H1 (cell line): ENCODE measurements around the gene MCC. TPM values are rescaled to one million over a fixed set of nuclear protein-coding genes. Genes with fewer than 3 reads are reported as not detected.

Experiments
- CTCF ChIA-PET: fragments of 300-600 bp; sonication (Branson Sonifier 250); formaldehyde crosslinking; loops from one replicate; lab custom pipeline; 2021; ENCODE audit not compliant: partially characterized antibody; lab: Charles Lee
- POLR2A ChIA-PET: fragments of 300-600 bp; sonication (Branson Sonifier 250); formaldehyde crosslinking; loops from one replicate; lab custom pipeline; 2021; ENCODE audit warnings: inconsistent platforms; ENCODE audit not compliant: partially characterized antibody; lab: Charles Lee
- DNase-seq, 2 experiments: peaks; one replicate each; pipeline versions ENCODE4 v3.0.0 to v3.0.0-alpha.2; 2010 to 2022; ENCODE audit warnings: low spot score in 2 of 2, low read depth in 1 of 2, mixed read lengths in 1 of 2
- FAIRE-seq: peaks from 2 replicates; lab custom pipeline; 2011; peaks lifted over from hg19 to GRCh38; lab: Jason Lieb, UNC
- H2AFZ ChIP-seq: 2 replicates; pipeline ENCODE4 v1.8.1; 2012; ENCODE audit warnings: low read length, inconsistent platforms
- H2AK5ac ChIP-seq: 2 replicates; pipeline ENCODE4 v1.6.1; 2013; ENCODE audit warnings: low read depth, low read length
- H2BK120ac ChIP-seq: replicated peaks from 2 replicates; pipeline ENCODE3; 2013; ENCODE audit warnings: low read depth, low read length, inconsistent platforms
- H2BK12ac ChIP-seq: 2 replicates; pipeline ENCODE4 v1.6.1; 2013; ENCODE audit warnings: low read depth, low read length
- H2BK15ac ChIP-seq: 2 replicates; pipeline ENCODE4 v1.6.1; 2013; ENCODE audit warnings: low read length
- H2BK20ac ChIP-seq: 2 replicates; pipeline ENCODE4 v1.6.1; 2013; ENCODE audit warnings: low read length
- H2BK5ac ChIP-seq: 2 replicates; pipeline ENCODE4 v1.6.1; 2013; ENCODE audit warnings: low read depth, low read length
- H3K14ac ChIP-seq: 2 replicates; pipeline ENCODE4 v1.6.1; 2013; ENCODE audit warnings: inconsistent platforms; ENCODE audit not compliant: insufficient read length
- H3K18ac ChIP-seq: 2 replicates; pipeline ENCODE4 v1.6.1; 2013; ENCODE audit warnings: low read length; ENCODE audit errors: extremely low read depth
- H3K23ac ChIP-seq: 2 replicates; pipeline ENCODE4 v1.6.1; 2013; ENCODE audit warnings: inconsistent platforms; ENCODE audit not compliant: insufficient read length
- H3K23me2 ChIP-seq: 2 replicates; pipeline ENCODE4 v1.6.1; 2013; ENCODE audit warnings: low read depth, low read length
- H3K27ac ChIP-seq: 2 replicates; pipeline ENCODE4 v1.6.1; 2011; ENCODE audit warnings: low read depth, low read length, inconsistent platforms
- H3K27me3 ChIP-seq, 4 experiments: replicated peaks in 1 of 4; 1 replicate in 1 of 4; 2 replicates in 3 of 4; pipeline versions ENCODE4 v1.6.1 to v1.8.1; 2011 to 2013; ENCODE audit warnings: low read length in 3 of 4, mild to moderate bottlenecking in 3 of 4, inconsistent platforms in 2 of 4, mixed read lengths in 2 of 4, moderate library complexity in 1 of 4; ENCODE audit not compliant: control insufficient read depth in 3 of 4, insufficient read depth in 3 of 4; ENCODE audit errors: extremely low read depth in 1 of 4
- H3K36me3 ChIP-seq, 4 experiments: 2 replicates each; pipeline versions ENCODE4 v1.6.1 to v1.8.1; 2011 to 2013; ENCODE audit warnings: mild to moderate bottlenecking in 4 of 4, low read length in 3 of 4, moderate library complexity in 2 of 4, control low read depth in 1 of 4, inconsistent platforms in 1 of 4; ENCODE audit not compliant: insufficient read depth in 4 of 4, control insufficient read depth in 2 of 4
- H3K4ac ChIP-seq: replicated peaks from 2 replicates; pipeline ENCODE3; 2013; ENCODE audit warnings: low read length, low read depth, mixed read lengths, inconsistent platforms; ENCODE audit not compliant: insufficient read length
- H3K4me1 ChIP-seq, 4 experiments: replicated peaks in 1 of 4; 1 replicate in 1 of 4; 2 replicates in 3 of 4; pipeline versions ENCODE4 v1.6.1 to v1.8.1; 2011 to 2013; ENCODE audit warnings: low read length in 3 of 4, inconsistent platforms in 2 of 4, mixed read lengths in 1 of 4; ENCODE audit not compliant: insufficient read depth in 4 of 4, control insufficient read depth in 3 of 4
- H3K4me2 ChIP-seq, 2 experiments: 2 replicates each; pipeline versions ENCODE4 v1.6.1 to v1.8.1; 2011 to 2013; ENCODE audit warnings: low read depth in 2 of 2, low read length in 2 of 2, control low read depth in 1 of 2, inconsistent platforms in 1 of 2, mild to moderate bottlenecking in 1 of 2; ENCODE audit not compliant: insufficient read depth in 1 of 2
- H3K4me3 ChIP-seq, 4 experiments: fragments of 200-600, 300-600 bp in 1 of 4; sonication (generic), shearing (Covaris generic), sonication (Bioruptor Twin) in 1 of 4; 2 replicates each; pipeline versions ENCODE4 v1.5.1 to v1.8.1; 2011 to 2016; ENCODE audit warnings: low read length in 4 of 4, low read depth in 3 of 4, control low read depth in 2 of 4, inconsistent platforms in 2 of 4, mild to moderate bottlenecking in 2 of 4, mixed read lengths in 1 of 4, moderate library complexity in 1 of 4; ENCODE audit not compliant: insufficient read depth in 2 of 4; ENCODE audit errors: extremely low read depth in 1 of 4
- H3K56ac ChIP-seq: replicated peaks from 2 replicates; pipeline ENCODE3; 2013; ENCODE audit warnings: low read depth, mild to moderate bottlenecking, mixed read lengths, low read length, inconsistent platforms; ENCODE audit not compliant: insufficient read length
- H3K79me1 ChIP-seq: 2 replicates; pipeline ENCODE4 v1.6.1; 2013; ENCODE audit warnings: low read depth, low read length, control low read depth
- H3K79me2 ChIP-seq, 2 experiments: 2 replicates each; pipeline versions ENCODE4 v1.6.1 to v1.8.1; 2012 to 2013; ENCODE audit warnings: low read length in 2 of 2, mild to moderate bottlenecking in 2 of 2, inconsistent platforms in 1 of 2; ENCODE audit not compliant: insufficient read depth in 2 of 2, control insufficient read depth in 1 of 2
- H3K9ac ChIP-seq, 4 experiments: replicated peaks in 1 of 4; 1 replicate in 1 of 4; 2 replicates in 3 of 4; pipeline versions ENCODE4 v1.6.1 to v1.8.1; 2011 to 2013; ENCODE audit warnings: low read depth in 3 of 4, low read length in 3 of 4, control low read depth in 2 of 4, mild to moderate bottlenecking in 2 of 4, moderate library complexity in 2 of 4, inconsistent platforms in 1 of 4; ENCODE audit errors: extremely low read depth in 1 of 4
- H3K9me3 ChIP-seq, 2 experiments: 2 replicates each; pipeline versions ENCODE4 v1.6.1 to v1.8.1; 2012 to 2013; ENCODE audit warnings: mild to moderate bottlenecking in 2 of 2, moderate library complexity in 2 of 2, control low read depth in 1 of 2, inconsistent platforms in 1 of 2, low read depth in 1 of 2, low read length in 1 of 2, mixed read lengths in 1 of 2; ENCODE audit not compliant: insufficient read depth in 2 of 2
- H4K20me1 ChIP-seq, 2 experiments: replicated peaks in 1 of 2; 2 replicates each; pipeline versions ENCODE3 to v1.8.1; 2011 to 2013; ENCODE audit warnings: inconsistent platforms in 2 of 2, low read length in 2 of 2, mild to moderate bottlenecking in 1 of 2; ENCODE audit not compliant: insufficient read depth in 2 of 2, control insufficient read depth in 1 of 2
- H4K5ac ChIP-seq: 2 replicates; pipeline ENCODE4 v1.6.1; 2013; ENCODE audit warnings: low read length, low read depth, mixed read lengths, inconsistent platforms; ENCODE audit not compliant: insufficient read length
- H4K8ac ChIP-seq: 2 replicates; pipeline ENCODE4 v1.8.0; 2013; ENCODE audit warnings: mild to moderate bottlenecking, moderate library complexity, low read length, inconsistent platforms; ENCODE audit not compliant: insufficient read depth; ENCODE audit errors: extremely low read depth
- H4K91ac ChIP-seq: replicated peaks from 2 replicates; pipeline ENCODE3; 2013; ENCODE audit warnings: low read length, mixed read lengths, inconsistent platforms; ENCODE audit not compliant: insufficient read length
- BRCA1 ChIP-seq: IDR thresholded peaks from 2 replicates; pipeline ENCODE4 v1.6.1; 2012; ENCODE audit warnings: low read depth, low read length, improper control_type of control experiment
- EZH2 ChIP-seq: fragments of 200-600 bp; sonication (generic); IDR thresholded peaks from 2 replicates; pipeline ENCODE4 v1.7.1; 2012; ENCODE audit warnings: low read depth, mild to moderate bottlenecking, moderate library complexity, low read length, inconsistent platforms; ENCODE audit not compliant: severe bottlenecking
- GABPA ChIP-seq: IDR thresholded peaks from 2 replicates; pipeline ENCODE4 v1.6.1; 2011; ENCODE audit warnings: mild to moderate bottlenecking, low read length, moderate library complexity, borderline replicate concordance; ENCODE audit not compliant: insufficient read depth
- KDM5A ChIP-seq: fragments of 200-600 bp; IDR thresholded peaks from 2 replicates; pipeline ENCODE4 v1.7.1; 2012; ENCODE audit warnings: mild to moderate bottlenecking, low read length, inconsistent platforms, mixed read lengths
- POLR2AphosphoS5 ChIP-seq: IDR thresholded peaks from 2 replicates; pipeline ENCODE4 v1.6.1; 2011; ENCODE audit warnings: low read depth, low read length
- RNF2 ChIP-seq: fragments of 200-900, 300-1000 bp; sonication (generic); IDR thresholded peaks from 2 replicates; pipeline ENCODE4 v1.7.1; 2016; ENCODE audit warnings: borderline replicate concordance, low read depth, mild to moderate bottlenecking, antibody characterized with exemption, low read length; ENCODE audit not compliant: poor library complexity, severe bottlenecking; ENCODE audit errors: missing control alignments
- RXRA ChIP-seq: IDR thresholded peaks from 2 replicates; pipeline ENCODE4 v1.6.1; 2011; ENCODE audit warnings: low read depth, mild to moderate bottlenecking, low read length, moderate library complexity; ENCODE audit not compliant: insufficient read depth
- SIRT6 ChIP-seq: IDR thresholded peaks from one replicate; pipeline ENCODE4 v1.7.1; 2012; ENCODE audit warnings: low read length, inconsistent platforms
- YY1 ChIP-seq: IDR thresholded peaks from 2 replicates; pipeline ENCODE4 v1.6.1; 2011; ENCODE audit warnings: low read depth, mild to moderate bottlenecking, low read length
- WGBS, 2 experiments: shearing (Covaris generic) in 1 of 2; methylation state at CpG; one replicate each; pipeline versions ENCODE4 v1.1.6 to v1.1.7; 2013 to 2015; ENCODE audit warnings: low lambda C conversion rate in 2 of 2, mixed read lengths in 2 of 2, inconsistent platforms in 1 of 2, low coverage in 1 of 2, missing lambda C conversion rate in 1 of 2; ENCODE audit not compliant: insufficient replicate concordance in 2 of 2, insufficient coverage in 1 of 2, insufficient read length in 1 of 2; ENCODE audit errors: extremely low coverage in 1 of 2, missing lambda C conversion rate in 1 of 2; 5-methylcytosine and 5-hydroxymethylcytosine counted together
- polyA plus RNA-seq, 7 experiments: library from polyadenylated mRNA; depleted of rRNA in 3 of 7; stranded (reverse) in 5 of 7; unstranded in 2 of 7; fragments of >200 nt in 5 of 7; fragments of 200-250 nt in 2 of 7; gene quantifications; 1 replicate in 5 of 7; 2 replicates in 1 of 7; 4 replicates in 1 of 7; pipeline versions ENCODE4 v1.2.1 to v1.2.3, GENCODE V29; 2011 to 2013; ENCODE audit warnings: missing spikeins in 2 of 7, mixed read lengths in 2 of 7
- total RNA-seq: library from RNA; stranded (reverse); fragmentation: NEBNext Ultra II Directional; extraction: Animal tissue kit (Norgen Biotek cat#: 25700); gene quantifications from 2 replicates; pipeline ENCODE4 v1.2.1, GENCODE V29; 2021
- TF ChIP-seq, protein P1 (sequence below): IDR thresholded peaks from 2 replicates; pipeline ENCODE4 v1.6.1; 2012; ENCODE audit warnings: inconsistent platforms
- TF ChIP-seq, protein P2 (sequence below): IDR thresholded peaks from 2 replicates; pipeline ENCODE4 v1.6.1; 2011; ENCODE audit warnings: low read depth, mild to moderate bottlenecking, low read length; ENCODE audit not compliant: insufficient read depth

The MCC gene
- total and polyA plus RNA-seq, 2 of the 8 experiments (the other 6 are each of a cell fraction or from before 2014, with no cell fraction given) = 2.6 to 18.3 TPM

DNA sequence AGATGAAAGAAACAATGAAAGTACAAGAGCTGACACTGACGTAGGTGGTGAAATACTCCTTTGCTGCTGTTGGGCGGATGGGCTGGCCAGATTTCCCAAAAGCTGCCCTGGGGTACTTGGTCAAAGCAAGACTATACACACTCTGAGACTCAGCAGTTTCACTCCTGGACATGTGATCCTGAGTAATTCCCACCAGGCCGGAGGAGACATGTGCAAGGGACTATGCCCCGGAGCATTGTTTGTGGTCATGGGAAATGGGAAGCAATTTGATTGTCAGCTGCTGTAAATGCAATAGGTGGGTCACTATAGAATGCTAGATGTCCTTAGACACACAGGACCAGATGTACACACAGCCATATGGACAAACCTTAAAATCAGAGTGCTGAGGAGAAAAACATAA lies 395.6 kb downstream of the MCC start:
- WGBS, 2 experiments = 70% methylated on average over 4 of the region's 4 CpGs; no CpG with 5 or more reads in 1 of the 2 experiments
- Histone ChIP-seq H4K20me1 (no peaks in the 10 kb centered on the region), H3K27ac (no peak overlapping the region), H3K36me3 (no peaks in the 10 kb centered on the region; a peak in 1 of 8 replicates), H3K23me2 (no peaks in the 10 kb centered on the region), H3K56ac (no peak overlapping the region), H2BK120ac (no peak overlapping the region), H3K4ac (no peak overlapping the region), H2AFZ (no peak overlapping the region), H3K79me2 (no peaks in the 10 kb centered on the region), H3K14ac (no peak overlapping the region), H4K91ac (no peak overlapping the region), H3K79me1 (no peaks in the 10 kb centered on the region), H2BK12ac (no peak overlapping the region), H3K9ac (no peak overlapping the region), H2AK5ac (no peak overlapping the region), H4K5ac (no peak overlapping the region), H3K9me3 (no peaks in the 10 kb centered on the region), H3K18ac (no peak overlapping the region), H3K4me3 (no peak overlapping the region), H3K4me1 (no peaks in the 10 kb centered on the region), H2BK5ac (no peak overlapping the region), H3K4me2 (no peak overlapping the region), H4K8ac (no peak overlapping the region), H3K27me3 (no peaks in the 10 kb centered on the region), H2BK20ac (no peak overlapping the region), H3K23ac (no peak overlapping the region), H2BK15ac (no peak overlapping the region)
- ChIA-PET CTCF (interaction anchor here (0.9 to 1.8 kb wide), 9 partner anchors 8 to 421 kb away, joined by 3 to 5 read pairs (median 4); partner anchors contain the start of gene YTHDC2), POLR2A (interaction anchor here (0.6 kb wide), 1 partner anchor 540 kb away, joined by 3 read pairs; no protein-coding TSS in a partner anchor)
- FAIRE-seq = no peak
- TF ChIP-seq POLR2AphosphoS5 = no peak
- no peak for TF ChIP-seq KDM5A
- TF ChIP-seq, protein P1, sequence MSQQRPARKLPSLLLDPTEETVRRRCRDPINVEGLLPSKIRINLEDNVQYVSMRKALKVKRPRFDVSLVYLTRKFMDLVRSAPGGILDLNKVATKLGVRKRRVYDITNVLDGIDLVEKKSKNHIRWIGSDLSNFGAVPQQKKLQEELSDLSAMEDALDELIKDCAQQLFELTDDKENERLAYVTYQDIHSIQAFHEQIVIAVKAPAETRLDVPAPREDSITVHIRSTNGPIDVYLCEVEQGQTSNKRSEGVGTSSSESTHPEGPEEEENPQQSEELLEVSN = no peak
- no peak for TF ChIP-seq GABPA
- TF ChIP-seq, protein P2, sequence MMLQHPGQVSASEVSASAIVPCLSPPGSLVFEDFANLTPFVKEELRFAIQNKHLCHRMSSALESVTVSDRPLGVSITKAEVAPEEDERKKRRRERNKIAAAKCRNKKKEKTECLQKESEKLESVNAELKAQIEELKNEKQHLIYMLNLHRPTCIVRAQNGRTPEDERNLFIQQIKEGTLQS = no peak
- no peak for TF ChIP-seq RNF2
- no peak for TF ChIP-seq RXRA
- no peak for TF ChIP-seq BRCA1
- no peak for TF ChIP-seq SIRT6
- no peak for TF ChIP-seq EZH2
- TF ChIP-seq YY1 = no peak
- DNase-seq = no peak
